Dermis blood vessel endothelial cell (primary cell): Measurements from ENCODE around the gene KRTAP4-4. TPM values are rescaled to one million over a fixed set of nuclear protein-coding genes. Genes with fewer than 3 reads are reported as not detected.
"Not testable (repeated sequence)": the region's sequence is repeated elsewhere in the genome, so short reads cannot be mapped to it uniquely, and the experiment has no call there.

Experiments
- DNase-seq: peaks from one replicate; pipeline ENCODE4 v3.0.0; 2010
- total RNA-seq: library from RNA; depleted of rRNA; stranded (reverse); fragments of >200 nt; gene quantifications from 2 replicates; pipeline ENCODE4 v1.2.3, GENCODE V29; 2014

Gene KRTAP4-4
- total RNA-seq, 1 donor from 2014 or later, result not detected

DNA sequence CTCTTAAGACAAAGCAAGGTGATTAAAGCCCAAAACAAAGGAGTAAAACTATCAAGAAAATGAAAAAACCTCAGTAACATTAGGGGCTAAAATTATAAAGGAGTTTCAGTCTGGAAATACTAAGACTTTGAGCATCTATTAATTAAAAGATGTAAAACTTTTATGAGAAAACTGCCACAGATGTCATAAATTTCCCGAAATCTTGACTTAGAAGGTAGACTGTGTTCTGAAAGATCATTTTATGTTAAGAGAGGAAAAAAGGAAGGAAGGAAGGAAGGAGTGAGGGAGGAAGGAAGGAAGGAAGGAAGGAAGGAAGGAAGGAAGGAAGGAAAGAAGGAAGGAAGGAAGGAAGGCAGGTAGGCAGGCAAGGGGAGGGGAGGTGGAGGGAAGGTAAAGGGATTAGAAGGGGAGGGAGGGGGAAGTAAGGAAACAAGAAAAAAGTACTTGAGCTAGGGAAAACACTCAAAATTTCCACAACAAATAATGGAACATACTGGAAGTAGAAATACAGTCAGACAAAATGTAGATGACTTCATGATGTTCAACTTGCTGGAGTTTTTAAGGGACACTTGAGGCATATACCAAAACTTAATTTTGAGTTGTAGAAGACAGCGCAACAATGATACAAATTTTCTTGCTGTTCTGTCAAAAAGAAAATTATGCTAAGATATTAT, 12.9 kb downstream of the KRTAP4-4 start:
- DNase-seq, result no peak

DNA sequence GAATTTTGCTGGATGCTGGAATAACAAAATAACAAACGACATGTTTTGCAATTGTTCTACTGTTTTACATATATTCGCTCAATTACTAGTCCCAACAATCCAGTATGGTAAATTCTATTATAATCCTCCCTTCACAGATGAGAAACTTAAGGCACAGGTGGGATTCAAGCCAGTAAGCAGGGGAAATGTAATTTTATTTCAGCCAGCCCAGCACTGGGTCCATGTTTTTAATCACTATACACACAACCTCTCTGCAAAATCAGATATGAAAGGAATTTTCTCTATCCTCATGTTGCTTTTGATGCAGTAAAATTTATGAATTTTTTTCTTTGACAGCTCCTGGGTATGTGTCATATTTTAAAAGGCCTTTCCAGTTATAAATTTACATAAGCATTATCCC, 15.3 kb downstream of the KRTAP4-4 start:
- no peak for DNase-seq

DNA sequence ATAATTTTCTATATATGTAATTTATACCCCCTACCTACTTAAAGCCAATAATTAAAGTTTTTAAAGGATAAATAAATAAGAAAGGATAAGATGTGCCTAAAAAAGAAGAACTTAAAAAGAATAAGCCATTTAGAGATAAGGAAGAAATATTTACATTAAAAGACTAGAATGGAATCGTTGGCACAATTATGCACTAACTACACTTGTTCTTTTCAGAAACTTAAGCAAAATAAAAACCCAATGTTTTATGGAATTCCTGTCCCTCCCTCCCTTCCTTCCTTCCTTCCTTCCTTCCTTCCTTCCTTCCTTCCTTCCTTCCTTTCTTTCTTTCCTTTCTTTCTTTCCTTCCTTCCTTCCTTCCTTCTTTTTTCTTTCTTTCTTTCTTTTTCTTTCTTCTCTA, 15.7 kb downstream of the KRTAP4-4 start:
- DNase-seq, result no peak

DNA sequence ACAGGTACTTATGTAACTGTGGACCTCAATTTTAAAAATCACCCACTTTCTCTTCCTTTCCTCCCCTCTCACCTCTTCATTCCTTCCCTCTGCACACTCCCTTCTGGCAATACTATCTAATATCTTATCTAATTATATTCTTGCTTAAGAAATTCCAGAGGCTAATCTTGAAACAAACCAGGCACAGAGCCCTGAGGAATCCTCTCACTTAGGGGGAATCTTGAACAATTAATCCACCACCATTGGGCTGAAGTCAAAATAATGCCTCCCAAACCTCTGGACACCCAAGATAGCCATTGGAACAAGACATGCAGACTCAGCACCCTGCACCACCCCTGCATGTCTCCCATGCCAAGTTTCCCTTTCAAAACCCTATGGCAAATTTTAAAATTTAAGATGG, 19.2 kb downstream of the KRTAP4-4 start:
- no peak for DNase-seq

DNA sequence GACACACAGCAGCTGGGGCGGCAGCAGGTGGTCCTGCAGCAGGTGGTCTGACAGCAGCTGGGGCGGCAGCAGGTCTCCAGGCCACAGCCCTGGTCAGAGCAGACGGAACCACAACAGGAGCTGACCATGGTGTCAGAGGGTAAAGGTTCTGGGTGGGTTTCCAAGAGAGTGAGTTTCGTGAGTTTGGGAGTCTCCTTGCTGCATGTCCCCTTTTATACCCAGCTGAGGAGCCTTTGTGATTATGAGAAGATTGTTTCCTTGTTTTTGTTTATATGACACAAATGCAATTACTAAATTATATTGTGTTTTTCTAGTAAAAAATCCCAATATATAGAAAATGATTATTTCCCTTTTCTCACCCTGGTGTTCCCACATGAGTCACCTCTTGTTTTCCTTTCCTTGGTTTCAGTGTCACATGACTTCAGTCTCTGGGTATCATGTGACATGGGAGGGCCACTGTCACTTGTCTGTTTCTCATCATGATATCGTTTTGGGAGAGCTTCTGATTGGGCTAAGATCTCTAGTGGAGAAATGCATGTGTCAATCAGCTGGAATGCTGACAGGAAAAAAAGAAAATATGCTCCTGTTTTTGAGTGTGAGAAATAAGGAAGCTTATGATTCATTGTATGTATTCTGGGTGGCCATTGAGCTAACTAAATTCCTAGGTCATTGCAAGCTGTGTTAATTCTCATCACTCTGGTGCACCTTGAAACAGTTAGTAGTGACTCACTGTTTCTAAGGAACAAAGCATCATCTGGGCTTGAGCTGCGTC, 20.0 kb downstream of the KRTAP4-4 start, which contains the start of gene KRTAP4-6:
KRTAP4-6 (minus strand) TSS at position 185 of the 772 bp plus-strand sequence; CDS start at position 128, 57 bp downstream.
- DNase-seq, result peak; percentile 60

DNA sequence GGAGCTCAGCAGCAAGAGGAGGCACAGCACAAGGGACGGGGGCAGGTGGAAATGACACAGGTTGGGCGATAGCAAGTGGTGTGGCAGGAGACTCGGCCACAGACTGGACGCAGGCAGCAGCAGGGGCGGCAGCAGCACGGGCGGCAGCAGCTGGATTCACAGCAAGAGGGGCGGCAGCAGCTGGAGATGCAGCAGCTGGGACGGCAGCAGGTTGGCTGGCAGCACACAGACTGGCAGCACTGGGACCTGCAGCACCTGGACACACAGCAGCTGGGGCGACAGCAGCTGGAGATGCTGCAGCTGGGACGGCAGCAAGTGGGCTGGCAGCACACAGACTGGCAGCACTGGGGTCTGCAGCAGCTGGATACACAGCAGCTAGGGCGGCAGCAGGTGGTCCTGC, 20.7 kb downstream of the KRTAP4-4 start:
- not testable (repeated sequence) for DNase-seq

DNA sequence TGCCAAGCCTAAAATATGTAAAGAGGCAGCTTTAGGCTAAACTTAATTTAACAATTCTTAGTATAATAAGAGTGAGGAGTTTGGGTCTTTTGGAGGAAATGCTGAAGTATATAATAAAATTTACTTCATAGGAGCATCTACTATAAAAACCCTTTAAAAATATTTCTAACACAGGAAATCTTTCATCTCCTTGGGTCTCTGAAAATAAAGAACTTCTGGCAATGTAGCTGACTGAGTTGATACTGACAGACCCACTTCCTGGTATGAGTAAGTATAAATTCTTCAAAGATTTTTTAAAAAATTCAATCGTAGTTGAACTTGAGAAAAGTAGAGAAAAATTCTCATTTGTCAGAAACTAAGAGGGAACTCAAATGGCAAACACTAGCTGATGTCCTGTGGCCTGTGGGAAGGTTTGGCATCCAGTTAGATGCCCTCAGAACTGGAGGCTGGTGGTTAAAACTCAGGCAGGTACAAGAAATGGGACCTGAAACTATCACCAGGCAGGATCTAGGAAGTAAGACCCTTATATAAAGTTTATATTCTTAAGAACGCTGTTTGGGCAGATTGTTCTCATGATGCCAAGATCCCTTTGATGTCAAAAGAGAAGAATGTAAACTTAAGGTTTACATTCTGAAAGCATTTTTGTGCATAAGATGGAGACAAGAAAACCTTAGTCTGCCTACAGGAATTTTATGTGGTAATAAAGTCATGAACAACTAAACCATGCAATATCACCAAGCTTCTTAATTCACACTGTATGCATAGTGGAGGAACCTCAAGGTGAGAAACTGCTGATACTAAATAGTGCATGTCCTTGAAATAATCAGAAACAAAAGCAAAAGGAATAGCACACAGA, 26.4 kb downstream of the KRTAP4-4 start:
- DNase-seq, result no peak

DNA sequence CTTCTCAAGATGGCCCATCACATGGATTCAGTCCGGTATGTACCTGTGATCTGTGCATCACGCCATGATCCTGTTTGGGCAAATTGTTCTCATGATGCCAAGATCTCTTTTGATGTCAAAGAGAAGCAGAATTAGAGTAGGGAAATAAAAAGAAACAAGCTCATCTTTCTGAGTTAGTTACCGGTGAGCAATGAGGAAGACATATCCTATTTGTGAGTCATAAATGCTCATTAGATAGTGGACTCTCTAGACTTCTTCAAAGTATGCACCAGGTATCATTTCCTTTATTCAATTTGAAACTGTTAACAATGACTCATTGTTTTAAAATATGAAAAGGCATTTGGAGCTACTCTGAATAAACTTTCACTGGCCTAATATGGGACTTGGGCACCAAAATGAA, 28.6 kb downstream of the KRTAP4-4 start:
- no peak for DNase-seq

DNA sequence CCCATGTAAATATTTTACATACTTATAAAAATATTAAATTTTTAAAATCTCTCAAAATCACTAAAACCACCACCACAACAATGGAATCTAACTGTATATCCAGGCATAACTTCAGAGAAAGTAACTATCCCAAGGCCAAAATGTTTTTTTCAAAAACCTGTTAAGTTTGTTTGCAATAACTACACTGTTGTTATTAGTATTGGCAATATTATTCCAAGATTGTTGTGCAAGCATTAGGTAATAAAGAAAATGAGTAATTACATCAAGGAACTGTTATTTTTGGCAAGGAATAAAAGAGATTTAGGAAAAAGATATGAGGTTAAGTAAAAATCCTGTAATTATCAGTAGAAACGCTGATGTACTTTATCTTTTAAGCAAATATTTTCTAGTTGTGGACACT, 33.2 kb downstream of the KRTAP4-4 start:
- no peak for DNase-seq

DNA sequence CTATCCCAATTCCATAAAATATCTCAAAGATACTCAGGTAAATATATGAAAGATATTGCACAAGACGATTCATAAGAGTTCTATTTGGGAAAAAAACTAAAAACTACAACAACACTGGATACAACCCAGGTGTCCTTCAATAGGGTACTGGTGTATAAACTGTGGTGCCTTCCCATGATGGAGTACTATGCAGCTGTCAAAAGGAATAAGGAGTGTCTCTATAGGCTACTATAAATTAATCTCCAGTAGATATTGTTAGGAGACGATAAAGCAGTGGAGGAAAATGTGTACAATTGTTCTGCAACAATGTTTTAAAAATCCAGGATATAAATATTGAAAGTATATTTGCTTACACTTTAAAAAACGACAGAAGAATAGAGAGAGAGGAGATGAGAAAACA, 34.1 kb downstream of the KRTAP4-4 start:
- no peak for DNase-seq

DNA sequence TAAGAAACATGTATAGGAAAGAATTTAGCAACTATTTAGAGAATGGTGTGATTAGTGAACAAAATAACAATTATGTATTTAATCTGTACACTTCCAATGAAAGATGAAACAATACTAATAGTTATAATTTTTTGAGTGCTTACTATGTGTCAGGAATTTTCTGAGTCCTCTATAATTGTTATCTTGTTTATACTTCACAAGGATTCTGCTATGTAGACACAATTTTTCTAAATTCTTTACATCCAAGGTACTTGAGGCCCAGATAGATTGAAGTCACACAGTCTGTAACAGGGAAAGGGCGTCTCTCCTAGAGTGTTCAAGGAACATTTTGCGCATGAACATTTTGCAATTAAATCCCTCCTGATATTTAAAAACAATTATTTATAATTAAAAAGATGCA, 35.5 kb downstream of the KRTAP4-4 start:
- no peak for DNase-seq

DNA sequence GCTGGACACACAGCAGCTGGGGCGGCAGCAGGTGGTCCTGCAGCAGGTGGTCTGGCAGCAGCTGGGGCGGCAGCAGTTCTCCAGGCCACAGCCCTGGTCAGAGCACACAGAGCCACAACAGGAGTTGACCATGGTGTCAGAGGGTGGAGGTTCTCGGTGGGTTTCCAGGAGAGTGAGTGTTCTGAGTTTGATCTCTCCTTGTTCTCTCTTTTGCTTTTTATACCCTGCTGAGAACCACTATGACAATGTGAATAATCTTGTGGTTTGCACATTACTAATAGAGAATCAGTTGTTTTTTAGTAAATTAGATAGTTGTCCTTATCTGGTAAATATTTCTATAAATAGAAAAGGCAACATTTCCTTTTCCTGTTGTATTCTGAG, 36.6 kb downstream of the KRTAP4-4 start, which contains the start of gene KRTAP4-12:
KRTAP4-12 (minus strand) TSS at position 192 of the 381 bp plus-strand sequence; CDS start at position 132, 60 bp downstream.
- DNase-seq, result not testable (repeated sequence)

DNA sequence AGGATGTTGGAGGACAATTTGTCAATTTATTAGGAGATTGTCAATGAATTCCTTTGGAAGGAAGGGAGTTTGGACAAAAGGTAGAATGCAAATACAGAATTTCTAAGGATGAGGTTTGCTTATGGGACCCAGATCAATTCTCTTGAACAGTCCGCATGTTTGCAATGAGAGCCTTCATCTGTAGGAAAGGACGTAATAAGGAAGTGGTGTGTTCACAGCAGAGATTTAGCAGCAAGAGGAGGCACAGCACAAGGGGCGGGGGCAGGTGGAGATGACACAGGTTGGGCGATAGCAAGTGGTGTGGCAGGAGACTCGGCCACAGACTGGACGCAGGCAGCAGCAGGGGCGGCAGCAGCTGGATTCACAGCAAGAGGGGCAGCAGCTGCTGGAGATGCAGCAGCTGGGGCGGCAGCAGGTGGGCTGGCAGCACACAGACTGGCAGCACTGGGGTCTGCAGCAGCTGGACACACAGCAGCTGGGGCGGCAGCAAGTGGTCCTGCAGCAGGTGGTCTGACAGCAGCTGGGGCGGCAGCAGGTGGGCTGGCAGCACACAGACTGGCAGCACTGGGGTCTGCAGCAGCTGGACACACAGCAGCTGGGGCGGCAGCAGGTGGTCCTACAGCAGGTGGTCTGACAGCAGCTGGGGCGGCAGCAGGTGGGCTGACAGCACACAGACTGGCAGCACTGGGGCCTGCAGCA, 37.1 kb downstream of the KRTAP4-4 start:
- not testable (repeated sequence) for DNase-seq

DNA sequence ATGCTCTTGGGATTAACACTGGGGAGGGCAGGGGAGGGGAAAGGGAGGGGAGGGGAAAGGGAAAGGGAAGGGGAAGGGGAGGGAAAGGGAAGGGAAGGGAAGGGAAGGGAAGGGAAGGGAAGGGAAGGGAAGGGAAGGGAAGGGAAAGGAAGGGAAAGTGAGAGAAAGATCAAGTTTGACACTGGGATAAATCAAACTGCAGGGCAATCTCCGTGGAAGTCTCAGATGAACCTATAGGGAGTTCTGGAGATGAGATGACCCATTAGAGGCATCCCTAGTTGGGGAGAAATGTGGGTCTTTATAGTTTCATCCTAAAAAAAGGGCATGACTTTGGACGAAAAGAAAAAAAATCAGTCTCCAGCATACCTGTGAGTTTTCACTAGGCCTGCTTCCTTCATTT, 38.8 kb downstream of the KRTAP4-4 start:
- no peak for DNase-seq

DNA sequence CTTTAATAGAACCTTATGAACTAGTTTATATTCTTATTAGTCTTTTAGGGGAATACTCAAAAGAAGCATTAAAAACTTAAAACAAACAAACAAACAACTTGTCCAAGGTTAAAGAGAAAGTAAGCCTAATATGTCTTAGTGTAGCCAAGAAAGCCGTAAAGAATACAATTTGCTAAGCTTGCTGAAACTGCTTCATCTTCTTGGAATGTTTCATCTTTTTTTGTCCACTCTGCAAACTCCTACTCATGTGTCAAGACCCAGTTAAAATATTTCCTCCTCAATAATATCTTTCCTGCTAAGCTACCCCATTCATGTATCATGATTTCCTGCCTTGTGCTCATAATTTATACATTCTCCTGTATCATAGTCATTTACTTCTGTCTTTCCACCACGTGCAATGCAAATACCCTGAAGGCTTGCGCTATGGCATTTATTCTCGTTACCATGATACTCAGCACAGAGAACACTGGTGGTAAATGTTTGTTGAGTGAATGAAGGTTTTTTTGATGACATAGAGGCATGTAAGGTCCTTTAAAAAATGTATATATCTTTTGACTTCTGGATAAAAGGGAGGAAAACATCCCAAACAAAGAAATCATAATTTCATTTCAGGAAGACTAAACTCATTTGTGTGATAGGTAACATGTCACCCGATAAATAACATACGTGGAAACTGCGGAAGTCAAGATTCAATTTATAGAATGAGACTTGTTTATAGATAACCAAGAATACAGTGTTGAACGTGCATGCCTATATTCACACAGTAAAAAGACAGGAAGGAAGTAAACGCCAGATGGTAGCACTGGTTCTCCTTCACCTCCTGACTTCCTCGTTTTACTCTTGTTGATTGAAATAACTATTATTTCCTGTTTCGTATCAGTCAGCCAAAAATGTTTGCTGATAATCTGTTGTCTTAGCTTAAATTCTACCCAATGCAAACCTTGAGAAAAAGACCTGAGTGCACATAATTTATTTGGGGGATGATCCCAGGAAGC, 40.6 kb downstream of the KRTAP4-4 start:
- peak; percentile 63 for DNase-seq

DNA sequence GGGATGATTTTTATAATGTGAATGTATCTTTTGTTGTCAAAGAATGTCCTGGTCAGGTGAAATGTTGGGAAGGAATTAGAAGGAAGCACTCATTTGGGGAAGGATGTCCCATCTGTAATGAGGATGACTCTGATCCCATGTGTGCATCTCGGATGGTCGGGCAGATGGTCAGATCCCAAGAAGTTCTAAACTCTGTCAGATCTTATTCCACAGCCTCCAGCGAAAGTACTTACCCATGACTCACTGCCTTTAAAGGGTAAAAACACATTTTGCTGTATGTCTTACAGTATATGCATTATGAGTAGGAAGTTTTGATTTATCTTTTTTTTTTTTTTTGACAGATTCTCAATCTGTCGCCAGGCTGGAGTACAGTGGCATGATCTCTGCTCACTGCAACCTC, 41.8 kb downstream of the KRTAP4-4 start:
- no peak for DNase-seq

DNA sequence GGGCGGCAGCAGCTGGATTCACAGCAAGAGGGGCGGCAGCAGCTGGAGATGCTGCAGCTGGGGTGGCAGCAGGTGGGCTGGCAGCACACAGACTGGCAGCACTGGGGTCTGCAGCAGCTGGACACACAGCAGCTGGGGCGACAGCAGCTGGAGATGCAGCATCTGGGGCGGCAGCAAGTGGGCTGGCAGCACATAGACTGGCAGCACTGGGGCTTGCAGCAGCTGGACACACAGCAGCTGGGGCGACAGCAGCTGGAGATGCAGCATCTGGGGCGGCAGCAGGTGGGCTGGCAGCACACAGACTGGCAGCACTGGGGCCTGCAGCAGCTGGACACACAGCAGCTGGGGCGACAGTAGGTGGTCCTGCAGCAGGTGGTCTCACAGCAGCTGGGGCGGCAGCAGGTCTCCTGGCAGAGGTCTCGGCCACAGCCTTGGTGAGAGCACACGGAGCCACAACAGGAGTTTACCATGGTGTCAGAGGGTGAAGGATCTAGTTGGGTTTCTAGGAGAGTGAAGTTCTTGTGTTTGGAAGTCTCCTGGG, 42.6 kb downstream of the KRTAP4-4 start, which contains the start of gene KRTAP4-11:
KRTAP4-11 (minus strand) TSS at position 528 of the 541 bp plus-strand sequence; CDS start at position 470, 58 bp downstream.
- not testable (repeated sequence) for DNase-seq

DNA sequence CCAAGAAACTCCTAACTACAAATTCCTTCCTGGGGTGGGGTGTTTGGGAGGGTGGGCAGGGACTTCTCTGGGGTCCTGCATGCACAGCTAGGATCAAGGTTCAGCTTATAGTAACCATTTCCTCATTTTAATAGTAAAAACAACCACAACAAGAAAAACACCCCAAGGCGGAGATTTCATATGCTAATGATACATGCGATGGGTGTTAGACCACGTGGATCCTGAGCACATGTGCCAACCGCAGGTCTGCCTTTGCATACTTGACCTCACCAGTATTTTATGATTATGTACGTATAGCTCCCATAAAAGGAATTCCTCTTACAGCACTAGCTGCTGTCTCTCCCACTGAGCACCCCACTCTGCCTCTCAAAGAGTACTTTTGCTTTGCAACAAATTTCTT, 44.3 kb downstream of the KRTAP4-4 start:
- DNase-seq, result no peak

DNA sequence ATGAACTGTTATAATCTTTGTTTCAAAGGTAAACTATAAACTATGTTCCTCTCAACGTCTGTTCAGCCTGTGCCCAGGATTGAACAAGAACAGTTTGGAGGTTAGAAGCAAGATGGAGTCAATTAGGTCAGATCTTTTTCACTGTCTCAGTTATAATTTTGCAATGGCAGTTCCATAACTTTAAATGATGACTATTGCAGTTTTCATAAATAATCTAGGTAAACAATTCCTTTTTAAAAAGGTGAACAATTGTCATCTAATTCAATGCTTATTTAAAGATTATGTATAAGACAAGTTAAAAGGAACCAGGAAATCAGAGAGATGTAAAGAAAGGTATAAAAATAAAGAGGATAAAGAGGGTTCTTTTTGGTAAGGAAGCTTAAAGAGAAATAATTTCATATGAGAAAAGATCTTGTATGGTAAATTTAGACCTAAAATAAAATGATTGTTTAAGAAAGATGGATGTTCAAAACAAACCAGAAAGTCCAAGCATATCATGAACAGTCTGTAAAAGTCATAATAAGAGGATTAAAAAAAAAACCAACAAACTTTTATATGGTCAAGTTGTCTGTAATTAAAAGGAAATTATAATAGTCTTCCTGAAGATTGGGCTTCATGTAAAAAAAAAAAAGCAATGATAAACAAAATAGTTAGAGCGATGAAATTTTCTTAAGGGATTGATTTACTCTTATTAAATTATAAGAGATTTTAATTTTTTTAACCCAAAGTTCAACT, 49.2 kb downstream of the KRTAP4-4 start:
- no peak for DNase-seq
